COLO829 (cell line): ENCODE measurements around the gene LRRC70.

Experiments
- DNase-seq: peaks from one replicate; pipeline ENCODE4 v3.0.0; 2012; ENCODE audit warnings: low spot score

Gene LRRC70

GRCh38 chr5:62575489-62575888 is 3.1 kb upstream of the LRRC70 start:
- DNase-seq = no peak

- DNase-seq = no peak
These were observed 1.9 kb upstream of the LRRC70 start for GRCh38 chr5:62576570-62577170.

- no peak for DNase-seq
These were observed 1.1 kb upstream of the LRRC70 start for GRCh38 chr5:62577488-62577887.

- DNase-seq = no peak
These were observed 1.1 kb downstream of the LRRC70 start for GRCh38 chr5:62579761-62580160.

- no peak for DNase-seq
These were observed 3.4 kb downstream of the LRRC70 start for GRCh38 chr5:62581836-62582597.

- DNase-seq = no peak
These were observed 5.8 kb downstream of the LRRC70 start for GRCh38 chr5:62584391-62584790.

- DNase-seq = no peak
These were observed 6.7 kb downstream of the LRRC70 start for GRCh38 chr5:62585306-62585705.

GRCh38 chr5:62585751-62586150 is 7.1 kb downstream of the LRRC70 start:
- no peak for DNase-seq

- no peak for DNase-seq
These were observed 9.1 kb downstream of the LRRC70 start for GRCh38 chr5:62587737-62588136.

GRCh38 chr5:62588668-62589067 is 10.0 kb downstream of the LRRC70 start:
- no peak for DNase-seq

- DNase-seq = no peak
These were observed 10.9 kb downstream of the LRRC70 start for GRCh38 chr5:62589504-62589903.

GRCh38 chr5:62590387-62590786 is 11.8 kb downstream of the LRRC70 start:
- DNase-seq = no peak

GRCh38 chr5:62592558-62592957 is 13.9 kb downstream of the LRRC70 start:
- no peak for DNase-seq

GRCh38 chr5:62593331-62593730 is 14.7 kb downstream of the LRRC70 start:
- DNase-seq = no peak

- no peak for DNase-seq
These were observed 15.9 kb downstream of the LRRC70 start for GRCh38 chr5:62594364-62594984.

GRCh38 chr5:62596096-62596495 is 17.5 kb downstream of the LRRC70 start:
- DNase-seq = no peak

GRCh38 chr5:62596691-62597090 is 18.1 kb downstream of the LRRC70 start:
- no peak for DNase-seq

GRCh38 chr5:62597314-62597713 is 18.7 kb downstream of the LRRC70 start:
- no peak for DNase-seq

GRCh38 chr5:62600560-62601252 is 22.1 kb downstream of the LRRC70 start:
- no peak for DNase-seq

- DNase-seq = no peak
These were observed 25.3 kb downstream of the LRRC70 start for GRCh38 chr5:62603934-62604333.

- DNase-seq = no peak
These were observed 27.0 kb downstream of the LRRC70 start for GRCh38 chr5:62605638-62606037.

GRCh38 chr5:62606878-62607277 is 28.3 kb downstream of the LRRC70 start:
- peak; percentile 7 for DNase-seq

GRCh38 chr5:62607615-62608014 is 29.0 kb downstream of the LRRC70 start:
- no peak for DNase-seq
